K562 treated with DMSO at 1 percent for 4 hours (cell line): ENCODE results near the gene FRMPD4. TPM values are rescaled to one million over a fixed set of nuclear protein-coding genes. Genes with fewer than 3 reads are reported as not detected.

Experiments
- total RNA-seq: library from RNA; unstranded; fragments of 300-600 nt; gene quantifications from 2 replicates; pipeline ENCODE4 v1.2.3, GENCODE V29; 2022; ENCODE audit not compliant: insufficient read depth

The FRMPD4 gene
- total RNA-seq, result not detected in 2 replicates

DNA sequence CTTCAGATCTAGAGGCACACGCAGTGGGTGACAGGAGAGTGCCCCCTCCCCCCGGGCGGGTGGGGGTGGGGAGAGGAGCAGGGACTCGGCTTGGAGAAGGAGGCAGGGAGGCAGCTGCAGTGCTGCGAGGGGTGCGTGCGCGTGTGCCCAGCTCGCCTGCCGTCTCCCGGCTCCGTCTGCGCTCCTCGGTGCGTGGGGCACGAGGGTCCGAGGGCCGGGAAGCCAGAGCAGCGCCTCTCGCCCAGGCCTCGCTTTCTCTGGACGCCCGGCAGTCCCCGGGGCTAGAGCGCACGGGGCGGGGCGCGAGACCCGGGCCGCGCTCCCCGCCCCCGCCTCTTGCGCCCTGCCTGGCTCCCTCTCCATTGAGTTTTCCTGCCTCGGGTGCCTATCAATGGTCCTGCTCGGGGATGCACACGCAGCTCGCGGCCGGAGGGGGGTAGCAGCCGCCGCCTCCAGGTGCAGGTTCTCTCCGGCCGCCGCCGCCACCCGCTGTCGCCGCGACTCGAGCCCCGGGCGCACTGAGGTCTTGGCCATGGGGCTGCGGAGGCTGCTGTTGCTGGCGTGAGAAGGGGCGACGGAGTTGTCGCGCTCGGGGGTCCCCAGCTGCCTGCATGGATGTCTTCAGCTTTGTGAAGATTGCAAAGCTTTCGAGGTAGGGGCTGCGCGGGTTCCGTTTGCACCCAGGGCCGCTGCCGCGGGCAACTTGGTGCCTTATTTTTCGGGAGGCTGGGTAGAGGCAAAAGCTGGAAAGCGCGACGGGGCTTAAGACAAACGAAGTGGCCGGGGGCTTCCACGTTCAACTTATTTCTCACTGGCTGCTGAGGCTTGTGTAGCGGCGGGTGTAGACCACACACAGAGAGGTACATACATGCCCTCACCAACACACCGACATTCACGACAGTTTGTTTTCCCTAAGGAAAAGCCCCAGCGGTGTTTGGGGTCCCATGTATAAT, at the start of gene FRMPD4:
Gene FRMPD4 (plus strand): TSS at position 113 of the 953 bp plus-strand sequence. CDS start 499 bp downstream, at position 612.

